ENCODE measurements around the gene COL6A1.

The COL6A1 gene

DNA sequence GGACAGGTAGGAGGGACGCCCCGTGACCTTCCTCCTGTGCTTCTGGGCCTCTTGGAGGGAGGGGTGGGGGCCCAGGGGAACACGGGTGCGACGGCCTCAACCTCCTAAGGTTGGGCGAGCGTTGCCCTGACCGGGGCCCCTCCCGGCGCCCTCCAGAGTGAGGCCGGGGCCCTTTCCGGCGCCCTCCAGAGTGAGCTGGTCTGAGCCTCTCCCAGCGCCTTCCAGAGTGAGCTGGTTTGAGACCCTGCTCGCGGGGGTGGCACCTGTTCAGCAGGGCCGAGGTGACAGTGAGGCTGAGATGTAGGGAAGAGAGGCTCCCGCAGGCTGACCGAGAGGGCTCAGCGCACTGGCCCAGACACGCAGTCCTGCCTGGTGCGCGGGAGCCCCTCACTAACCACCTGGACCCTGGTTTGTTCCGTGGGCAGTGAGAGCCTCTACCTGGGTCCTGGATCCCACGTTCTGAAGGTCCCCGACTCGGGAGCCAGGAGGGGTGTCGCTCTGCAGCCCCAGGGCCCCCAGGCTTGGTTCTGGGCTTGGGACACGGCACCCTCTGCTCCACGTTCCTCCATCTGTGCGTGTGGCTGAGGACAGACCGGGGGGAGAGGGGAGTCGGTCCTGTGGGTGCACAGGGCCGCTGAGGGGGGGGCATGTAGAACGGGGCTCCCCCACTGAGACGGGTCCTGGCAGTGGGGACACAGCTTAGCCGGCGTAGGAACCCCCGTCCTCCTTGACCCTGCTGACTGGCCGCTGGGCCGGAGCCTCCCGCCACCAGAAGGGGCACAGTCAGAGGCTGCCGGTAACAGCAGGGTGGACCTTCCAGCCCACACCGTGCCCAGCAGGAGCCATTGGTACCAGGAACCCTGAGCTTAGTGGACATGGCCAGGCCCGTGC, 1.4 kb downstream of the COL6A1 start:
- no peak for DNase-seq

DNA sequence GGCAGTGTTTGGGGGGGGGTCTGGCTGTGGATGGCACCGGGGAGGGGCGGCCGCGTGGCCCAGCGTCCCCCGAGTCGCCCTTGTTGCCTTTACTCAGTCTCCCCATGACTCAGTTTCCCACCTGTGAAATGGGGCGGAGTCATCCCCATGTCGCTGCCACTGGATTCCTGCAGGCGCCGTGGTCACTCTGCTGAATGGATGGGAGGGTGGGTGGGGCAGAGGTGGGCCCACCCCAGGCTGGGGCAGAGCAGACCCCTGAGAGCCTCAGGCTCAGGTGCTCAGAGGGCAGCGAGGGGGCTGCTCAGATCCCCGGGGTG, 2.0 kb downstream of the COL6A1 start:
- no peak for DNase-seq

DNA sequence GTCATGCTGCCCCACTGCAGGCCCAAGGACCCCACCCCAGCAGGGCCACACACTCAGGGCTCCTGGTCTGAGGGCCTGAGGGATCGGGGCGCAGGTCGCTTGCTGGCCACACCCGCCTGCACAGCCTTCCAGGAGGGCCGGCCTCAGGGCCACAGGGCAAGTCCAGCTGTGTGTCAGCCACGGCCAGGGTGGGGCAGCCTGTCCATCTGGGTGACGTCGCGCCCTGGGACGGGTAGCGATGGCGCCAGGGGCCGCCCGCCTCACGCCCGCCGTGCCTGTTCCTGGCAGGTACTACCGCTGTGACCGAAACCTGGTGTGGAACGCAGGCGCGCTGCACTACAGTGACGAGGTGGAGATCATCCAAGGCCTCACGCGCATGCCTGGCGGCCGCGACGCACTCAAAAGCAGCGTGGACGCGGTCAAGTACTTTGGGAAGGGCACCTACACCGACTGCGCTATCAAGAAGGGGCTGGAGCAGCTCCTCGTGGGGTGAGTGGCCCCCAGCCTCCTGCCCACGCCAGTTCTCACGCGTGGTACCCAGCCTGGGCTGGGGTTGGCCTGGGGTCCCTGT, 2.5 kb downstream of the COL6A1 start:
- no peak for DNase-seq

DNA sequence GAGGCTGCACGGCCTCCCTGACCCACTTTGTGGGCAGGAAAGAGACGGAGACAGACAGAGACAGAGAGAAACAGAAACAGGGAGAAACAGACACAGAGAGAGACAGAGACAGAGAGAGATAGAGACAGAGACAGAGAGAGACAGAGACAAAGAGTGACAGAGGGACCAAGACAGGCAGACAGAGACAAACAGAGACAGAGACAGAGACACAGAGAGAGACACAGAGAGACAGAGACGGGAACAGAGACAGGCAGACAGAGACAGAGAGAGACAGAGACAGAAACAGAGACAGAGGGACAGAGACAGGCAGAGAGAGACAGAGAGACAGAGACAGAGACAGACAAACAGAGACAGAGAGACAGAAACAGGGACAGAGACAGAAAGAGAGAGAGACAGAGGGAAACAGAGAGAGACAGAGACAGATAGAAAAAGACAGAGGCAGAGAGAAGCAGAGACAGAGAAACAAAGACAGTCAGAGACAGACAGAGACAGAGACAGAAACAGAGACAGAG, 3.1 kb downstream of the COL6A1 start:
- DNase-seq, result no peak

DNA sequence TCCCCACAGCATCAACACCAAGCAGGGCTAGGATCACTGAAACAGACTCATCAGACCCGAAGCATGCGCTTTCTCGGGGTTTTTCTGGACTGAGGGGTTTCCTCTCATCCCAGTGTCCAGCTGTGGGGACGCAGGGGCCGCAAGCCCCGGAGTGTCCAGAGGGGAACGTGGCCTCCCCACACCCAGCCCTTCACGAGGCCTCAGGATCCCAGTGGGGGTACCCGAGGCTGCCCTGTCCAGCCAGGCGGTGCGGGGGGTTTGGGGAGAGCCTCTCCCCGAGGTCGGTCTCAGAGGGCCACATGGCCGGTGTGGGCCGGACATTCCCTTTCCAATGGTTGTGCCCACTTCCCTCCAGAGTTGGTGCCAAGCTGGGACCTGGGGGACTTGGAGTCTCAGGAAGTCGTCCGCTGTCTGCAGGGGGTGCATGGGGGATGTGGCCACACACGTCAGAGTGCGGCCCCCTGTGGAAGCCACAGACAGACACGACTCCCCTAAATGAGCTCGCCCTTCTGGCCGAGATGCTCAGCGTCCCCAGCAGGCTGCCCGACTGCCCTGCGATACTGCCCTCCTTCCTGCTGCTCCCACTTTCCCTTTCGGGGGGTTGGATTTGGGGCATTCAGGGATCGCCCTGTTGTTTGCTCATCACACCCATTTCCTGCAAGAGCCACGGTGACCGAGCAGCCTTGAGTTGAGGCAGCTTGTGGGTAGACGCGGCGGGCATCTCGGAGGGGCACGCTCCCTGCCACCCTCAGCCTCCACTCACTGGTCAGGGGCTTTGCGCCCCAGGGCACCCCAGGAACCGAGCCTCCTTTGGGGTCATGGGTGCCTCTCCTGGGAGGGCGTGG, 4.1 kb downstream of the COL6A1 start:
- DNase-seq, result no peak

DNA sequence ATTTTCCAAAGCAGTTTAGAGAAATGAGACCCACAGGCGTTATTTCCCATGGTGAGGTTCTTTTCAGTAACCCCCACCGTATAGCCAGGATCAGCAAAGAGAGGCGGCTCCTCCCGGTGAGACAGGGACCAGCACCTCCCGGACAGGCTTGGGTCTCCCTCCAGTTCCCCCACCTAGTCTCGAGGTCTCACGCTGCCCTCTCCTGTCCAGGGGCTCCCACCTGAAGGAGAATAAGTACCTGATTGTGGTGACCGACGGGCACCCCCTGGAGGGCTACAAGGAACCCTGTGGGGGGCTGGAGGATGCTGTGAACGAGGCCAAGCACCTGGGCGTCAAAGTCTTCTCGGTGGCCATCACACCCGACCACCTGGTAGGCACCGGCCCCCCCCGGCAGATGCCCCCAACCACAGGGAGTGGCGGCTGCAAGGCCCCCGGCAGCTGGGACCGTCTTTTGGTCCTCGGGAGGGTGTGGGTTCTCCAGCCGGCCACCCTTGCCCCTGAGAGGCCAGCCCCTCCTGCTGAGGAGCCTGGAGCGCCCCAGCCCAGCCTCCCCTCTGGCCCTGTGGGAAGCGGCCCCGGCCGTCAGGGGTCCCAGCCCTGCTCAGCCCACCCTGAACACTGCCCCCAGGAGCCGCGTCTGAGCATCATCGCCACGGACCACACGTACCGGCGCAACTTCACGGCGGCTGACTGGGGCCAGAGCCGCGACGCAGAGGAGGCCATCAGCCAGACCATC, 4.9 kb downstream of the COL6A1 start:
- no peak for DNase-seq

DNA sequence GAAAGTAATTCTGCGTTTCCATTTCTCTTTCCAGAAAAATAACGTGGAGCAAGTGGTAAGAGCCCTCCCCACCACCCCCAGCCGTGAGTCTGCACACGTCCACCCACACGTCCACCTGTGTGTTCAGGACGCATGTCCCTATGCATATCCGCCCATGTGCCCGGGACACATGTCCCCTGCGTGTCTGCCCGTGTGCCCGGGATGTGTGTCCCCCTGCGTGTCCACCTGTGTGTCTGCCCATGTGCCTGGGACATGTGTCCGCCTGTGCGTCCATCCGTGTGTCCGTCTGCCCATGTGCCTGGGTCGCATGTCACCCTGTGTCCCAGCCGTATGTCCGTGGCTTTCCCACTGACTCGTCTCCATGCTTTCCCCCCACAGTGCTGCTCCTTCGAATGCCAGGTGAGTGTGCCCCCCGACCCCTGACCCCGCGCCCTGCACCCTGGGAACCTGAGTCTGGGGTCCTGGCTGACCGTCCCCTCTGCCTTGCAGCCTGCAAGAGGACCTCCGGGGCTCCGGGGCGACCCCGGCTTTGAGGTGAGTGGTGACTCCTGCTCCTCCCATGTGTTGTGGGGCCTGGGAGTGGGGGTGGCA, 5.6 kb downstream of the COL6A1 start:
- DNase-seq, result no peak

DNA sequence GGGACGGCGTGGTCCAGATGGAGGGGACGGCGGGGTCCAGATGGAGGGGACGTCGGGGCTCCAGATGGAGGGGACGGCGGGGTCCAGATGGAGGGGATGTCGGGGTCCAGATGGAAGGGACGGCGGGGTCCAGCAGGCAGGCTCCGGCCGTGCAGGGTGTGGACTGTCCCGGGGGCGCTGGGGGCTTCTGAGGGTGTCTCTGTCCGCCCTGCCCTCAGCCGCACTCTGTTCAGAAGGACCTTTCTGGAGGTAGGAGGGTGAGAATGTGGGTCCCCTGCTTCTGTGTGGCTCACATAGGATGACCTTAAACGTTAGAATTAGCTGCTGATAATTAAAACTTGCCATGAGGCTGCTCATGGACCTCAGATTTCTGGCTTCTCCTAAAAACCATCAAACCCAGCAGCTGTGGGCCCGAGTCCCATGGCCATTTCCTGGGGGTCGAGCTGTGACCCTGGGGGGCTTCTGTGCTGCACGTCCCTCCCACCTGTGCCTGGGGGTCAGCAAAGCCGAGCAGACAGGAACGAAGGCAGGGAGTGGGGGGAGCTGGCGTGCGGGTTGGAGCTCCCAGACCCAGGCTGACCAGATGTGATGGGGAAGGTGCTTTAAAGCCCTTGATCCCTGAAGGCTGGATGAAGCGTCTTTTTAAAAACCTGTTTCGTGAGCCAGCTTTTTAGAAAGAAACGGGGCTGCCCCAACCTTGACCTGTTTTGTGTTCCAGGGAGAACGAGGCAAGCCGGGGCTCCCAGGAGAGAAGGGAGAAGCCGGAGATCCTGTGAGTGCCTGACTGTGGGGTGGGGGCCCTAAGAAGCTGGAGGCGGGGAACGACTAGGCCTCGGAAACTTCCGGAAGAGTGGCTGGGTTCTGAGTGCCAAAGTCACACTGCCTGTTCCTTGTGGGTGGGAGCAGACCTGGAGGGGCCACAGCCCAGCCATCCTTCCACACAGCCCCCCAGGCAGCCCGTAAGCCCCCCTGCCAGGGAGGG, 7.1 kb downstream of the COL6A1 start:
- DNase-seq, result no peak

DNA sequence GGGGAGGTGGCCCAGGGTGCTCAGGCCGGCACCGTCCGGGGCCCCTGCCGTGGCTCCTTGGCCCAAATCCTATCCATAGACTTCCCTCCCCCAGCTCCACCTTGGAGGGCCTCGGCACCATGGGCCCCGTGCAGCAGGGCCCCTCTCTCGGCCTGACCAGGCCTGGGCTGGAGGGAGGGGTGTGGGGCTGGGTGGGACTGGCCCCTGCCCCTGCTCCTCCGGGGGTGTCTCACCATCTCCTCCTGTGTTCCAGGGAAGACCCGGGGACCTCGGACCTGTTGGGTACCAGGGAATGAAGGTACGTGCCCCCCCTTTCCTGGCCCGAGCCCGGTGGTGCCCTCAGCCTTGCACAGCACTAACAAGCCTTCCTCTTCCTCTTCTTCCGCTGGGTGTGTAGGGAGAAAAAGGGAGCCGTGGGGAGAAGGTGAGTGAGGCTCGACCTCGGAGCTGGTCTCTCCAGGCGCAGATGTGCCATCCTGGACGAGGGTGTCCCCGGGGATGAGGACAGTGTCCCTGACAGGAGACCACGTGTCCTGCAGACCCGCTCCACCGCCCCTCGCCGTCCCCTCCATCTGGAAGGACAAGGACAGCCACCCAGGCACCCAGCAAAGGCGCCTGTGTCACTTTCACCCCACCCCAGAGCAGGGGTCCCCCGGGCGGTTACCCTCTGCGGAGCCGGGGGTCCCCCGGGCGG, 7.9 kb downstream of the COL6A1 start:
- DNase-seq, result no peak

DNA sequence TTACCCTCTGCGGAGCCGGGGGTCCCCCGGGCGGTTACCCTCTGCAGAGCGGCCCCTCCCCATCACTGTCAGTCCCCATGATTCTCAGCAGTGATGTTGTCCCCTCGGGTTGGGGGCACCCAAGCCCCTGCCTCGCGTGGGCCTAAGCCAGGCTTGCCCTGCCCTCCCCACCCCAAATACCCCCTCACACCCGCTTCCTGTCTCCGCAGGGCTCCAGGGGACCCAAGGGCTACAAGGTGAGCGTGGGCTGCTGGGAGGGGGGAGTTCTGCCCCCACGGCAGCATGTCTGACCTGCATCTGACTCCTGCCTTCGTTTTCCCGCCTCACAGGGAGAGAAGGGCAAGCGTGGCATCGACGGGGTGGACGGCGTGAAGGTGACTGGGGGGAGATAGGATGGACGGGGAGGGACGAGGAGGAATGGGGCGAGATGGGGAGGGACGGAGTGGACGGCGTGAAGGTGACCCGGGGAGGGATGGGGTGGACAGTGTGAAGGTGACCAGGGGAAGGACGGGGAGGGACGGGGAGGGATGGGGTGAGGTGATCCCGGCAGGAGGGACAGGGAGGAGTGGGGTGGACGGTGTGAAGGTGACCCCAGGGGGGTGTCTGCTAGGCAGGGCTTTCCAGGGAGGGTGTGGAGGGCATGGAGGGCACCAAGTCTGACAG, 8.6 kb downstream of the COL6A1 start:
- DNase-seq, result no peak

DNA sequence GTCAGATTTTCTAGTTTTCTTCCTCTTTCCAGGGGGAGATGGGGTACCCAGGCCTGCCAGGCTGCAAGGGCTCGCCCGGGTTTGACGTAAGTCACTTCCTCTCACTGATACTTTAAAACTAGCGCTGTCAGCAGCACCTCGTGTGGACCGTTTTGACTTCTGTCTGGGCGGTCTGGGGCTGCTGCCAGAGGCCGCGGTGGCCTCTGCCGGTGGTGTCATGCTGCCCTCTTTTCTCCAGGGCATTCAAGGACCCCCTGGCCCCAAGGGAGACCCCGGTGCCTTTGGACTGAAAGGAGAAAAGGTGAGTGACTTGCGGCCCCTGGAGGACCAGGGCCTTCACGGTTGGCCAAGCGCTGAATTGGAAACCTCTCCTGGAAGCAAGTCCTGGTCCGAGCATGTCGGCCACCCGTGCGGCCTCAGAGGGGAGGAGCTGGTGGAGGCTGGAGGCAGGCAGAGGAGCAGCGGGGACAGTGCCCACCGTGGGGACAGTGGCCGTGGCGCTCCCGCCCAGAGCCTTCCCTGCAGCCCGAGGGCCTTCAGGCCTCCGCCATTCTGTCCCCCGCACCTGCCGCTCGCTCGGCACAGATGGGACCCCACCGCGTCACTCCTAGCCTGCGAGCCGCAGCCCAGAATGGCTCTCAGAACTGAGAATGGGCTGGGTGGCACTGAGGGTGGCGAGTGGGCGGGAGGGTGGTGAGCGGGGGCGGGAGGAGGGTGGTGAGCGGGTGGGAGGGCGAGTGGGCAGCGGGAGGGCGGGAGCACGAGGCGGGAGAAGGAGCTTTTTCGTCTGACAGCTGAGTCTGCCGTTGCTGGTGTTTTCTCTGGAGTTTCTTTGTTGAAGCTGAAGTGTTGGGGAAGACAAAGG, 9.4 kb downstream of the COL6A1 start:
- DNase-seq, result no peak

DNA sequence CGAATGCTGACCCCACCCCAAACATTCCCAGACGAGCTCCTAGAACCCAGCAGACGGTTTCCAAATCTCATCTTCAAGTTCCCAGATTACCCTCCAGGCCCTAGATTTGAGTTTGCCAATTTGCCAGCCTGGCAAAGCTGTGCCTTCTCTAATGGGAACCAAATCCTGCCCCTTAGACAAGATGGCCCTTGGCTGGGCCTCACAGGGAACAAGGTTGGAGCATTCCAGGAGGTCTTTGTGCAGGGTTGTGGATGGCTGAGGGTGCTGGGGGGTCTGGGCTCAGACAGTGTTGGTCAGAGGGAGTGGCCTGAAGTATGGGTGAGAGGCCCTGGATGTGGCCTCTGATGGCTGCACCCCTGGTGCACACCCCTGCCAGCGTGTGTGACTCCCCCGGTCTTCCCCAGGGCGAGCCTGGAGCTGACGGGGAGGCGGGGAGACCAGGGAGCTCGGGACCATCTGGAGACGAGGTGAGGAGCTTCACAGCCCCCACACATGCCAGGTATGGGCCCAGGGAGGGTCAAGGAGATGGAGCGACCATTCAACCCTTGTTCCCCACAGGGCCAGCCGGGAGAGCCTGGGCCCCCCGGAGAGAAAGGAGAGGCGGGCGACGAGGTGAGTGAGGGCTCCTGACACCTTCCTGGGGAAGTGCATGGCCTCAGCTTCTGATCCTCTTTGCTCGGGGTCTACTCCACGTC, 10.2 kb downstream of the COL6A1 start:
- no peak for DNase-seq

DNA sequence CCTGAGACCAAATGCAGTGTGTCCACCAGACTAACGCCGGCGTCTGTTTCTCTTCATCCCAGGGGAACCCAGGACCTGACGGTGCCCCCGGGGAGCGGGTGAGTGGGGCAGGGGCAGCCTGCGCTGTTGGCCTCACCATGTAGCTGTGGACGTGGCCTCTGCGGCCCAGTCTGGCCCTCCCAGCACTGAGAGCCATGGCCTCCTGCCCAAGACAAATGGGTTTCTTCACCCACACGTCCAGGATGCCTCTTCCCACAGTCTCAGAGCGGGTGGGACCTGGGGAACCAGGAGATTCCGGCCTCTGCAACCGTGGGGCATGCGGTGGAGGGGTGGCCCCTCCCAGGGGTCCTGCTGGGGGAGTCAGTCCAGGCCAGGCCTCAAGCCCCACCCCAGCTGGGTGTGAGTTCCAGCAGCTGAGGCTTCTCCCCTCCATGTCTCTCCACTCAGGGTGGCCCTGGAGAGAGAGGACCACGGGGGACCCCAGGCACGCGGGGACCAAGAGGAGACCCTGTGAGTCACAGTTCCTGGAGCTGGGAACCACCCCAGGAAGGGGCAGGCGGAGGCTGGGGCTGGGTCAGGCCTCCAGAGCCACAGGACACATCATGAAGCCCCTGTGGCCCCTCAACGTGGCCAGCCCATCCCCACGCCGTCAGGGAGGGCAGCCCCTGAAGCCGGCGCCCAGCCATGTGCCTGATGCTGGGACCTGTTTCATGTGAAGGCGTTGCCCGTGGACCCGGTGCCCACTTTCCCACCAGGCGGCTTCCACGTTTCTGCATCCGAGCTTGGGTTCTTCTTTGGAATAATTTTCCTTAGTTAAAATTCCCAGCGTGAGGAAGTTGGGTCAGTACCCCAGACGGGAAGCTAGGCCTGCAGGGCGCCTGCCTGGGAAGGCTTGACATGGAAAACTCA, 11.0 kb downstream of the COL6A1 start:
- DNase-seq, result no peak

DNA sequence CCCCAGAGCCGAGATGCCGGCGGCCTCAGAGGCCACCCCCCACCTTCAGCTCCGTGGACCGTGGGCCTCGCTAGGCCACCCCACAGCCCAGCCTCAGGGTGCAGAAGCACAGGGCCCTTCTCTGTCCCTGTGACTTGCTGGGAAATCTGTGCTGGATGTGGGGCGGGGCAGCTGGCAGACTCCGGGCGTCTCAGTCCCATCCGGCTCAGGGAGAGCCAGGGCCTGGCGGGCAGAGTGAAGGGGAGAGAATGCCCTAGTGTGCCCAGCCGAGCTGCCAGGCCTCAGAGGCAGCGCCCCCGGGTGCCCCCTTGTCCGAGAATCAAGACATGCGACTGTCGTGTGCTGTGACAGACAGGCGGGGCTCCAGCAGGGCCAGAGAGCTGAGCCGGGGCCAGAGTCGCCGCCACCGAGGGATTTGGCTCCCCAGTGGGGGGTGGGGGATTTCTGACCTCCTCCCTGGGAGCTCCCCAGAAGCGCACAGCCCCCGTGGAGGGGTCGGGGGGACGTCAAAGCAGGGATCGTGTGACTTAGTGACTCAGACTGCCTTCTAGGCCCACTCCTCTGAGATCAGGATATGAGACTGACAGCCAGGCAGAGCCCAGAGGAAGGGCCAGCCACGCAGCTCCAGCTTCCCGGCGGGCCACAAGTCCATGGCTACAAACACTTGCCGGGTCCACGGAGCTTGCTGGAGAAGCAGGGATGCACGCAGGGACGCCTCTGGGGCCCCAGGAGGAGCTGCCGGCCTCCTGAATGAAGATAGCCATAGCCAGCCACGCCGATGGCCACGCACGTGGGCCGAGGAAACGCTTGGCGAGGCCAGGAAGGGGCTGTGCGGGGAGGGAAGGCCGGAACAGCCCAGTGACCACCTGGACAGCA, 11.9 kb downstream of the COL6A1 start:
- DNase-seq, result no peak

DNA sequence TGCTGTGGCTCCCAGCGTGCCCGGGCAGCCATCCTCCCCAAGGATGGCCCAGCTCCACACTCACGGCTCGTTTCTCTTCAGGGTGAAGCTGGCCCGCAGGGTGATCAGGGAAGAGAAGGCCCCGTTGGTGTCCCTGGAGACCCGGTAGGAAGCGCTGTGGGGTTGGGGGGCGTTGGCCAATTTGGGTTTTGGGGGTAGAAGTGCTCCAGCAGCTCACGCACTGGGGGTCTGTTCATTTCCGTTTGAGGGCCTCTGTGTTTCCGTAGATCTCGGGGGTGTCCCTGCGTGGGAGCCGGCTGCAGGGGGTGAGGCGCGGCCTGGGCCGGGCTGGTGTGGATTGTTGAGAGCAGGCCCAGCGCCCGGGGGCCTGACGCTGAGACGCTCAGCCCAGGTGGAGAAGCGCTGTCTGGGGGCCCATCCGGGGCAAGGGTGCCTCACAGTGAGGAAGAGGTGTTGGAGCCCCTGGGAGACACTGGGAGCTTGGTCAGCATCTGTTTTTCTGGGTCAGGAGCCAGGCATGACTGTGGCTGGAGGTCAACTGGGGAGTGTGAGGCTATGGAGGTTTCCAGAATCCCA, 12.6 kb downstream of the COL6A1 start:
- DNase-seq, result no peak
